GM21723 (cell line): ENCODE measurements around the gene ZFAND6.
"Not testable (repeated sequence)": the region's sequence is repeated elsewhere in the genome, so short reads cannot be mapped to it uniquely, and the experiment has no call there.

Source experiments
- ATAC-seq: cut with Tn5 transposase; IDR thresholded peaks from one replicate; pipeline ENCODE4 v1.9.1; 2021; ENCODE audit warnings: mild to moderate bottlenecking, moderate library complexity; ENCODE audit not compliant: unreplicated experiment

Gene ZFAND6

GRCh38 chr15:80095969-80096368 is 36.5 kb downstream of the ZFAND6 start:
- no peak for ATAC-seq

- ATAC-seq: no peak
Measured at GRCh38 chr15:80098341-80098740, 38.9 kb downstream of the ZFAND6 start.

DNA sequence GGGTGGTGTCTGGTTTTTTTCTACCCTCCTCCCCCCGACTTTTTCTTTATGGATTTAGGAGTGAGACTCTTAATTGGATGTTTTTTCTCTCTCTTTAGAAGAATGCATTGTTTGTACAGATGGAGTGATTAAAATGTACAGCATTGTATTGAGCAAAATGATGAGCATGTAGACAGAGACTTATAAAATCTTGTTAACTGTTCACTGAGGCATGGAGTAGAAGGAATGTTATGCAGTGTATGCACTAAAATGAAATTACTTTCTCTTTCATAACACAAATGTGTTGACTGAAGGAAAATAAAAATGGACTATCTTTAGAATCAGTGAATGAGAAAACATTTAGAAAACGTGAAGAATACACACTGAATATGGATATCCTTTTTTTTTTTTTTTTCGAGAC is 39.8 kb downstream of the ZFAND6 start:
- peak; percentile 51 for ATAC-seq

DNA sequence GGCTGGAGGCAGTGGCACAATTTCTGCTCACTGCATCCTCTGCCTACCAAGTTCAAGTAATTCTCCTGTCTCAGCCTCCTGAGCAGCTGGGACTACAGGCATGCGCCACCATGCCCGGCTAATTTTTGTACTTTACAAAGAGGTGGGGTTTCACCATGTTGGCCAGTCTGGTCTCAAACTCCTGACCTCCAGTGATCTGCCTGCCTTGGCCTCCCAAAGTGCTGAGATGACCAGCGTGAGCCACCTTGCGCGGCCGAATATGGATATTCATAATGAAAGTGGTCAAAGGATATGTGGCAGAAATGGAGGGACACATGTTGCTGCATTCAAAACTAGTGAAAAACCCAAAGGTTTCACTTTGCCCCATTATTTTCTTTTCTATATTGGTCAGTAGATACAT is 40.2 kb downstream of the ZFAND6 start:
- peak; percentile 81 for ATAC-seq

GRCh38 chr15:80100247-80100646 is 40.8 kb downstream of the ZFAND6 start:
- no peak for ATAC-seq

DNA sequence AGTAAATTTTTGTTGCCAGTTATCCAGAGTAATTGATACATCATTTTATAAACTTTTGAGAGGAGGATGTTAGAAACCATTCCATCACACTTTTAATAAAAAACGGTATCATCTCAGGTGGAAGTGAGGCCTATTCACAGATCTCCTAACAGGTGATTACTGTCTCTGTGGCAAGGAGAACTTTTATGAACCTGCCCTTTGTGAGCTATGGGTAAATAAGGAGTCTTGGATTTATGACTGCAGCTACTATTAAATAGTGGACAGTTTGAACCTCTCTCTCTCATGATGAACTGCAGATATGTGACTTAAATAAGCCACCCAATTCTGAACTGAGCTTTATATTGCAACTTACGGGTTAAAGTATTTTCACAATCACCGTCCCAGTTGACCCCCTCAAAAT is 45.7 kb downstream of the ZFAND6 start:
- ATAC-seq: no peak

DNA sequence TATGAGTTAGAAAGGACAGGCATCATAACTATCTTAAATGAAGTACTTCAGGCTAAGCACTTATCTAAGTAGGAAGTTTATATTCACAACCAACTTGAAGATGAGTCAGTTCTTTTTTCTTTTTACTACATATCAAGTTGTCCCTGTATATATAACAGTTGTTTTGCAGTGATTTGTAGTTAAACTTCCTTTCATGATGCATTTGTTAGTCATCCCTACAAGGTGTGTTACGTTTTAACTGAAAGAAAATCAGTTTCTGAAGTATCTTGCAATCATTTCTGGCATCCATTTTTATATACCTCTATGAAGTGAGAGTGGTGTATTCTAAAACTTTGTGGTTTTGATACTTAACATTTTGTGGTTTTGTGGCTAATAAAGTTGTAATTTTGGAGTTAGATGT is 46.1 kb downstream of the ZFAND6 start:
- no peak for ATAC-seq

GRCh38 chr15:80106051-80106450 is 46.6 kb downstream of the ZFAND6 start:
- ATAC-seq: no peak

GRCh38 chr15:80107204-80107603 is 47.7 kb downstream of the ZFAND6 start:
- ATAC-seq: no peak

GRCh38 chr15:80107774-80108173 is 48.3 kb downstream of the ZFAND6 start:
- no peak for ATAC-seq

GRCh38 chr15:80109388-80109787 is 49.9 kb downstream of the ZFAND6 start:
- no peak for ATAC-seq

GRCh38 chr15:80110920-80111319 is 51.4 kb downstream of the ZFAND6 start:
- no peak for ATAC-seq

GRCh38 chr15:80114114-80114513 is 54.6 kb downstream of the ZFAND6 start:
- ATAC-seq: no peak

GRCh38 chr15:80115021-80115420 is 55.5 kb downstream of the ZFAND6 start:
- no peak for ATAC-seq

- ATAC-seq: no peak
Measured at GRCh38 chr15:80118956-80119355, 59.5 kb downstream of the ZFAND6 start.

- no peak for ATAC-seq
Measured at GRCh38 chr15:80120636-80121035, 61.2 kb downstream of the ZFAND6 start.

- no peak for ATAC-seq
Measured at GRCh38 chr15:80121546-80121945, 62.1 kb downstream of the ZFAND6 start.

GRCh38 chr15:80123034-80123433 is 63.6 kb downstream of the ZFAND6 start:
- ATAC-seq: no peak

DNA sequence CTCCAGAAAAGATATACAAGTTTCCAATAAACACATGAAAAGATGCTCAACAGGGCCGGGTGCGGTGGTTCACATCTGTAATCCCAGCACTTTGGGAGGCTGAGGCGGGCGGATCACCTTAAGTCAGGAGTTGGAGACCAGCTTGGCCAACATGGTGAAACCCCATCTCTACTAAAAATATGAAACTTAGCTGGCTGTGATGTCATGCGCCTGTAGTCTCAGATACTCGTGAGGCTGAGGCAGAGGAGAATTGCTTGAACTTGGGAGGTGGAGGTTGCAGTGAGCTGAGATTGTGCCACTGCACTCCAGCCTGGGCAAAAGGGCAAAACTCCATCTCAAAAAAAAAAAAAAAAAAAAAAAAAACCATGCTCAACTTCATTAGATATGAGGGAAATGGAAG is 67.8 kb downstream of the ZFAND6 start:
- not testable (repeated sequence) for ATAC-seq

DNA sequence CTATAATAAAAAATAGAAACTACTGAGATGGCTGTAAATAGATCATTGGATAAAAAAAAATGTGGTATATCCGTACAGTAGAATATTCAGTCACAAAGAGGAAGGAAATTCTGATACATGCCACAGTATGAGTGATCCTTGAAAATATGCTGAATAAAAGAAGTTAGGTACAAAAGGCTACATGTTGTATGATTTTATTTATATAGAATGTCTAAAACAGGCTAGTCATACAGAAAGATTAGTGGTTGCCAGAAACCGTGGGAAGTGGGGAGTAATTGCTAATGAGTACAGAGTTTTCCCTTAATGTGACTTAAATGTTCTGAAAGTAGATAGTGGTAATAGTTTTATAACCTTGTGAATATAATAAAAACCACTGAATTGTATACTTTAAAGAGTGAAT is 68.4 kb downstream of the ZFAND6 start:
- no peak for ATAC-seq

DNA sequence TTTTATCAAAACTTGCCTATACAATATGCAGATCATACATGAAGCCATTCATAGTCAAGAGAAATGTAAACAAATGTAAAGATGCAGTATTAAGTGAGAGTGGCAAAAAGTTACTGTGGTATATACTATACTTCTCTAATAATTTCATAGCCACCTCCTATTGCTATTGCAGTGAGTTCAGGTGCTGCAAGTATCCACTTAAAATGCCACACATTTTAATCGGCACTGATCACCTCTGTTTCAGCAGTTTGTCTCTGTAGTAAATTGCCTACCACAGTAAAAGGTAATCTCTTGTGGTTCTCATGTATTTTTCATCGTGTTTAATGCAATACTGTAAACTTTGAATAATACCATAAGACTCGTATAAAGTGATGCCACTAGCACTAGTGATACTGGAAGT is 72.9 kb downstream of the ZFAND6 start:
- ATAC-seq: no peak

GRCh38 chr15:80136854-80137253 is 77.4 kb downstream of the ZFAND6 start:
- no peak for ATAC-seq

- no peak for ATAC-seq
Measured at GRCh38 chr15:80138961-80139360, 79.5 kb downstream of the ZFAND6 start.

DNA sequence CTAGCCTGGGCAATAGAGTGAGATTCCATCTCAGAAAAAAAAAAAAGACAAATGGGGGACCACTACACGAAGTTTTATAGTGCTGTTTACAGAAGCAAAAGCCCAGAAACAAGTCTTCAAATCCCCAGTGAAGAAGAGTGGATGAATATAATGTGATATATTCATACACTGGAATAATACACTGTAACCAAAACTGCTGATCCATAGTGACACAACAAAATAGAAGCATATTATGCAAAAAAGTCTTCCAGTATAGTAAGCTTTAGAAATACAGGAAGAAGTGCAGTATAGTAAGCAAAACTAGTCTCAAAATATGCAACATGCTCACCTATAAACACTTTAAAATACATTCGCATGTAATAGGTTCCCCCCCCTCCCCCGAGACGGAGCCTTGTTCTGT is 81.4 kb downstream of the ZFAND6 start:
- no peak for ATAC-seq
